ENCODE data around the gene GCC2. TPM values are rescaled to one million over a fixed set of nuclear protein-coding genes. Genes with fewer than 3 reads are reported as not detected.

Gene GCC2
- total RNA-seq, 1 donor from 2014 or later, result 75.9 TPM

DNA sequence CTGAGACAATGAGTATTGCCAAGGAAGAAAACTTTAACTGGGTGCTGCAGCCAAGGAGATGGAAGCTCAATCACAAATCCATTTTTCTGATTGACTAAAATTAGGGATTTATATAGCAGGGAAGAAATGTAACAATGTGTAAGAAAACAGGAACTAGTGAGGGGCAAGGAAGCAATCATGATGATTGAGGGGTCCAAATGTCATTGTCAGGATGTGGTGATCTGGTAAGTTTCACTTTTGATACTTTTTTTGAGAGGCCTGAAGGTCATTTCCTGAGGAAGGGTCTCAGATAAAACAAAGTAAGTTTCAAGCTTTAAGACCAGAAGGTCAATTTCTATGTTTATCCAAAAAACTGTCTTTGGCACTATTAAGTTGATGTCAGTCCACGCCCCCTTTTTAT, 12.0 kb upstream of the GCC2 start:
- Histone ChIP-seq H3K4me1 (no peaks in the 10 kb centered on the region), H3K4me2 (no peak overlapping the region), H4K20me1 (ENCODE audit: low read depth) (no peaks in the 10 kb centered on the region), H3K79me2 (ENCODE audit: low read depth) (no peaks in the 10 kb centered on the region), H3K36me3 (no peaks in the 10 kb centered on the region), H3K27ac (no peak overlapping the region), H3K4me3 (no peak overlapping the region), H3K27me3 (no peaks in the 10 kb centered on the region), H3K9ac (no peak overlapping the region), H3F3A (ENCODE audit: low read depth) (no peaks in the 10 kb centered on the region), H2AFZ (replicated peaks) (no peak overlapping the region), H3K9me3 (ENCODE audit: low read depth) (no peaks in the 10 kb centered on the region)
- Mint-ChIP-seq H3K4me3 (no peak overlapping the region), H3K4me1 (no peaks in the 10 kb centered on the region), H3K27ac (no peak overlapping the region), H3K36me3 (no peaks in the 10 kb centered on the region), H3K27me3 (ENCODE audit: insufficient read depth, low read depth) (peaks cover 2% of the 10 kb centered on the region), H3K9me3 (peaks cover 16% of the 10 kb centered on the region)
- TF ChIP-seq EZH2phosphoT487 (IDR thresholded peaks at IDR 0.05) (no peak), EZH2 (IDR thresholded peaks at IDR 0.05) (no peak)
- TF ChIP-seq, protein P1, sequence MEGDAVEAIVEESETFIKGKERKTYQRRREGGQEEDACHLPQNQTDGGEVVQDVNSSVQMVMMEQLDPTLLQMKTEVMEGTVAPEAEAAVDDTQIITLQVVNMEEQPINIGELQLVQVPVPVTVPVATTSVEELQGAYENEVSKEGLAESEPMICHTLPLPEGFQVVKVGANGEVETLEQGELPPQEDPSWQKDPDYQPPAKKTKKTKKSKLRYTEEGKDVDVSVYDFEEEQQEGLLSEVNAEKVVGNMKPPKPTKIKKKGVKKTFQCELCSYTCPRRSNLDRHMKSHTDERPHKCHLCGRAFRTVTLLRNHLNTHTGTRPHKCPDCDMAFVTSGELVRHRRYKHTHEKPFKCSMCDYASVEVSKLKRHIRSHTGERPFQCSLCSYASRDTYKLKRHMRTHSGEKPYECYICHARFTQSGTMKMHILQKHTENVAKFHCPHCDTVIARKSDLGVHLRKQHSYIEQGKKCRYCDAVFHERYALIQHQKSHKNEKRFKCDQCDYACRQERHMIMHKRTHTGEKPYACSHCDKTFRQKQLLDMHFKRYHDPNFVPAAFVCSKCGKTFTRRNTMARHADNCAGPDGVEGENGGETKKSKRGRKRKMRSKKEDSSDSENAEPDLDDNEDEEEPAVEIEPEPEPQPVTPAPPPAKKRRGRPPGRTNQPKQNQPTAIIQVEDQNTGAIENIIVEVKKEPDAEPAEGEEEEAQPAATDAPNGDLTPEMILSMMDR (IDR thresholded peaks at IDR 0.05), result no peak
- no peak for DNase-seq (ENCODE audit: low spot score)

DNA sequence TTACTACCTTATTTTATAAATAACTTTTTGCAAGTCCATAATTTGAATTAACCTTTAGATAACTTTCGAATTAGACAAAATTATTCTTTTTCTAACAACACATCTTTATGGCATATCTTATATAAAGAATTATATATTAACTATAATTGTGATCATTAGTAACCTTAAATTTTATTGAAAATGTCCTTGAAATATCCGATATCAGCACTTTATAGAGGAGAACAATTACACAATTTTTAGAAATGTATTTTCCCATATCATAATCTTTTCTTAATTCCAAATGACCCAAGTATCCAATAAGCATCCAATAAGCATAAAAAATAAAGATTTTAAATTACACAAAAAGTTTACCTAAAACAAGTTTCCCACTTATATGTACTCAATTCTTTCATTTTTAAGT, 7.3 kb upstream of the GCC2 start:
- no peak overlapping the region for H3K4me2 ChIP-seq
- no peak overlapping the region for H3K4me3 Mint-ChIP-seq

DNA sequence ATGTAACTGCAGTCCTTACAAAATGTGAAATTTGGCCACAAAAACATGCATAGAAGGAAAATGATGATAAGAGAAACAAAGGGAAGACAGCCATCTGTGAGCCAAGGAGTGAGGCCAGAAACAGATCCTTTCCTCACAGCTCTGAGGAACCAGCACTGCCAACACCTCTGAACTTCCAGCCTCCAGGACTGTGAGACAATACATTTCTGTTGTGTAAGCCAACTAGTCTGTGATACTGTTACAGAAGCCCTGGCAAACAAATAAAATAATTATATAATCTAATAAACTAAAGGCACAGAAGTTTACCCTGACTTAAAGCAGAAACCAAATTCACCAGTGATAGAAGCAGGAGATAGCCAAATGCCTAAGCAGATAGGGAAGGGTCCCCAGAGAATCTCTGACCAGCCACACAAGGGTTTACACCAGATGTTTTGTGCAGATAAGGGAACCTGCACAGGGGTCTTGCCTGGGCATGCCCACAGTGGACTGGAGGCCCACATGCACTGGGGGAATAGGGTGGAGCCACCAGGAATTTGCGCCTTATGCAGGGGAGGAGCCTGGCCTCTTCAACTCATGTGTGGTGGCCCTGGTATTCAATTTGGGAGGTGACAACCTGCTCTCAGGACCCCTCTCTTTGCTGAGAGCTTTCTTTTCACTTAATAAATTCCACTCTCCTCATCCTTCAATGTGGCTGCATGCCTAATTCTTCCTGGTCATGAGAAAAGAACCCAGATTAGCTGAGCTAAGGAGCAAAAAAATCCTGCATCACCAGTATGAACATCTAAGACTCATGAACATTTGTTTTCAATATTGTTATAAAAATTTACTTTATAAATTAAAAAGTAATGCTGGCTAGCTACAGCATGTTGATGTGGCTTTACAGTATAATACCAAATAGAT, 3.8 kb upstream of the GCC2 start:
- TF ChIP-seq EZH2phosphoT487 (IDR thresholded peaks at IDR 0.05), result no peak
- no peak for TF ChIP-seq EZH2 (IDR thresholded peaks at IDR 0.05)
- TF ChIP-seq, protein P1 (IDR thresholded peaks at IDR 0.05), result no peak
- Histone ChIP-seq H3K9me3 (ENCODE audit: low read depth) (no peaks in the 10 kb centered on the region), H3K79me2 (ENCODE audit: low read depth) (peaks cover 11% of the 10 kb centered on the region), H2AFZ (replicated peaks) (no peak overlapping the region), H3K27me3 (no peaks in the 10 kb centered on the region), H3K27ac (no peak overlapping the region), H3K36me3 (no peaks in the 10 kb centered on the region), H3K4me1 (peaks cover 11% of the 10 kb centered on the region), H3F3A (ENCODE audit: low read depth) (peaks cover 10% of the 10 kb centered on the region), H3K4me3 (no peak overlapping the region), H3K4me2 (no peak overlapping the region), H3K9ac (no peak overlapping the region), H4K20me1 (ENCODE audit: low read depth) (no peaks in the 10 kb centered on the region)
- DNase-seq (ENCODE audit: low spot score), result no peak
- Mint-ChIP-seq H3K27me3 (ENCODE audit: insufficient read depth, low read depth) (peaks cover 9% of the 10 kb centered on the region), H3K4me1 (peaks cover 8% of the 10 kb centered on the region), H3K4me3 (no peak overlapping the region), H3K9me3 (no peaks in the 10 kb centered on the region), H3K27ac (no peak overlapping the region), H3K36me3 (no peaks in the 10 kb centered on the region)

More for the DNA sequence above, 7.3 kb upstream of the GCC2 start:
- Histone ChIP-seq H3K9ac (no peak overlapping the region), H4K20me1 (ENCODE audit: low read depth) (no peaks in the 10 kb centered on the region), H3F3A (ENCODE audit: low read depth) (no peaks in the 10 kb centered on the region), H3K27ac (no peak overlapping the region), H3K79me2 (ENCODE audit: low read depth) (no peaks in the 10 kb centered on the region), H2AFZ (replicated peaks) (no peak overlapping the region), H3K9me3 (ENCODE audit: low read depth) (no peaks in the 10 kb centered on the region), H3K4me1 (no peaks in the 10 kb centered on the region), H3K27me3 (no peaks in the 10 kb centered on the region), H3K36me3 (no peaks in the 10 kb centered on the region), H3K4me3 (no peak overlapping the region)
- Mint-ChIP-seq H3K36me3 (no peaks in the 10 kb centered on the region), H3K4me1 (no peaks in the 10 kb centered on the region), H3K27me3 (ENCODE audit: insufficient read depth, low read depth) (peaks cover 2% of the 10 kb centered on the region), H3K9me3 (no peaks in the 10 kb centered on the region), H3K27ac (no peak overlapping the region)
- no peak for DNase-seq (ENCODE audit: low spot score)
- TF ChIP-seq EZH2phosphoT487 (IDR thresholded peaks at IDR 0.05) (no peak), EZH2 (IDR thresholded peaks at IDR 0.05) (no peak)
- TF ChIP-seq, protein P1 (IDR thresholded peaks at IDR 0.05), result no peak
